WTC11 (cell line): ENCODE results near the gene THSD7B. TPM values are rescaled to one million over a fixed set of nuclear protein-coding genes. Genes with fewer than 3 reads are reported as not detected.
"Not testable (repeated sequence)": the region's sequence is repeated elsewhere in the genome, so short reads cannot be mapped to it uniquely, and the experiment has no call there.

Experiments
- ATAC-seq: fragments of 200-7000 bp; cut with Tn5 transposase; 2 replicates; pipeline ENCODE4 v1.10.0; 2021; ENCODE audit warnings: mild to moderate bottlenecking, moderate library complexity
- CTCF ChIA-PET: fragments of 300-600 bp; sonication (Branson Sonifier 250); formaldehyde crosslinking; loops from one replicate; lab custom pipeline; 2021; ENCODE audit warnings: antibody characterized with exemption; lab: Charles Lee
- POLR2A ChIA-PET: fragments of 350-600 bp; sonication (Branson Sonifier 250); formaldehyde crosslinking; loops from one replicate; lab custom pipeline; 2021; ENCODE audit warnings: antibody characterized with exemption; lab: Charles Lee
- DNase-seq: peaks from one replicate; pipeline ENCODE4 v3.0.0; 2021; ENCODE audit warnings: low spot score
- H3K27ac Mint-ChIP-seq: 2 replicates; pipeline ENCODE4 v1.8.0; 2021; ENCODE audit warnings: mixed read lengths
- H3K27me3 Mint-ChIP-seq: 2 replicates; pipeline ENCODE4 v1.8.0; 2021; ENCODE audit warnings: low read depth, mild to moderate bottlenecking, moderate library complexity, mixed read lengths
- H3K36me3 Mint-ChIP-seq: 2 replicates; pipeline ENCODE4 v1.8.0; 2021; ENCODE audit warnings: mixed read lengths
- H3K4me1 Mint-ChIP-seq: 2 replicates; pipeline ENCODE4 v1.8.0; 2022; ENCODE audit warnings: mixed read lengths
- H3K4me3 Mint-ChIP-seq: 2 replicates; pipeline ENCODE4 v1.8.0; 2021; ENCODE audit warnings: mild to moderate bottlenecking, moderate library complexity, mixed read lengths
- H3K9me3 Mint-ChIP-seq: 2 replicates; pipeline ENCODE4 v1.8.0; 2021; ENCODE audit warnings: mixed read lengths
- CBFB ChIP-seq: sonication (generic); formaldehyde crosslinking; IDR thresholded peaks from 2 replicates; pipeline ENCODE4 v1.8.1; 2022; ENCODE audit warnings: mild to moderate bottlenecking, low read depth, missing genetic modification reagents
- CREM ChIP-seq: sonication (generic); formaldehyde crosslinking; IDR thresholded peaks from 2 replicates; pipeline ENCODE4 v1.8.1; 2022; ENCODE audit warnings: mild to moderate bottlenecking, missing genetic modification reagents, moderate library complexity
- EMX1 ChIP-seq: fragments of 250-450 bp; sonication (Bioruptor Pico); IDR thresholded peaks from 2 replicates; pipeline ENCODE4 v1.8.0; 2021; ENCODE audit warnings: mild to moderate bottlenecking
- ETV6 ChIP-seq: sonication (generic); formaldehyde crosslinking; IDR thresholded peaks from 2 replicates; pipeline ENCODE4 v1.8.1; 2022; ENCODE audit warnings: mild to moderate bottlenecking, missing genetic modification reagents
- FOXK1 ChIP-seq: sonication (generic); formaldehyde crosslinking; IDR thresholded peaks from 2 replicates; pipeline ENCODE4 v1.8.0; 2022; ENCODE audit warnings: mild to moderate bottlenecking, moderate library complexity, missing genetic modification reagents
- FOXP1 ChIP-seq: sonication (generic); formaldehyde crosslinking; IDR thresholded peaks from 2 replicates; pipeline ENCODE4 v1.8.0; 2022; ENCODE audit warnings: missing genetic modification reagents, mild to moderate bottlenecking, moderate library complexity, borderline replicate concordance
- GABPB1 ChIP-seq: sonication (generic); formaldehyde crosslinking; IDR thresholded peaks from 2 replicates; pipeline ENCODE4 v1.8.1; 2023; ENCODE audit warnings: mild to moderate bottlenecking, missing genetic modification reagents
- GTF2I ChIP-seq: fragments of 250-450 bp; sonication (Bioruptor Pico); conservative IDR thresholded peaks from 2 replicates; pipeline ENCODE4 v1.4.0; 2021; ENCODE audit warnings: mild to moderate bottlenecking
- IRF1 ChIP-seq: sonication (generic); formaldehyde crosslinking; IDR thresholded peaks from 2 replicates; pipeline ENCODE4 v1.8.0; 2023; ENCODE audit warnings: missing genetic modification reagents
- JUN ChIP-seq: sonication (generic); formaldehyde crosslinking; IDR thresholded peaks from 2 replicates; pipeline ENCODE4 v1.8.0; 2023; ENCODE audit warnings: mild to moderate bottlenecking, missing genetic modification reagents
- KAT7 ChIP-seq: sonication (generic); formaldehyde crosslinking; IDR thresholded peaks from 2 replicates; pipeline ENCODE4 v1.8.1; 2023; ENCODE audit warnings: missing genetic modification reagents, mild to moderate bottlenecking, borderline replicate concordance
- MXD4 ChIP-seq: fragments of 250-450 bp; sonication (Bioruptor Pico); IDR thresholded peaks from 2 replicates; pipeline ENCODE4 v1.8.0; 2021; ENCODE audit warnings: mild to moderate bottlenecking, moderate library complexity, borderline replicate concordance
- MYBL2 ChIP-seq: sonication (generic); formaldehyde crosslinking; IDR thresholded peaks from 2 replicates; pipeline ENCODE4 v1.8.1; 2023; ENCODE audit warnings: mild to moderate bottlenecking, moderate library complexity, missing genetic modification reagents
- NFATC4 ChIP-seq: fragments of 250-450 bp; sonication (Bioruptor Pico); IDR thresholded peaks from 2 replicates; pipeline ENCODE4 v1.9.0; 2021; ENCODE audit warnings: mild to moderate bottlenecking
- NR3C1 ChIP-seq: sonication (generic); formaldehyde crosslinking; conservative IDR thresholded peaks from 2 replicates; pipeline ENCODE4 v1.8.1; 2023; ENCODE audit warnings: low read depth, mild to moderate bottlenecking, missing genetic modification reagents
- PREB ChIP-seq: sonication (generic); formaldehyde crosslinking; IDR thresholded peaks from 2 replicates; pipeline ENCODE4 v1.8.1; 2022; ENCODE audit warnings: mild to moderate bottlenecking, missing genetic modification reagents, moderate library complexity, borderline replicate concordance
- PRRX2 ChIP-seq: fragments of 250-450 bp; sonication (Bioruptor Pico); IDR thresholded peaks from 2 replicates; pipeline ENCODE4 v1.8.0; 2021; ENCODE audit warnings: mild to moderate bottlenecking
- SMAD4 ChIP-seq: sonication (generic); formaldehyde crosslinking; IDR thresholded peaks from 2 replicates; pipeline ENCODE4 v1.8.0; 2022; ENCODE audit warnings: mild to moderate bottlenecking, missing genetic modification reagents
- SP1 ChIP-seq: sonication (generic); formaldehyde crosslinking; conservative IDR thresholded peaks from 2 replicates; pipeline ENCODE4 v1.8.1; 2022; ENCODE audit warnings: missing genetic modification reagents
- TCF7 ChIP-seq: sonication (generic); formaldehyde crosslinking; IDR thresholded peaks from 2 replicates; pipeline ENCODE4 v1.8.0; 2022; ENCODE audit warnings: mild to moderate bottlenecking, low read depth, missing genetic modification reagents, moderate library complexity
- TEAD4 ChIP-seq: sonication (generic); formaldehyde crosslinking; IDR thresholded peaks from 2 replicates; pipeline ENCODE4 v1.8.0; 2022; ENCODE audit warnings: mild to moderate bottlenecking, missing genetic modification reagents
- ZBTB21 ChIP-seq: sonication (generic); formaldehyde crosslinking; IDR thresholded peaks from 2 replicates; pipeline ENCODE4 v1.8.1; 2023; ENCODE audit warnings: mild to moderate bottlenecking, missing genetic modification reagents, borderline replicate concordance
- ZBTB43 ChIP-seq: sonication (generic); formaldehyde crosslinking; IDR thresholded peaks from 2 replicates; pipeline ENCODE4 v1.8.1; 2023; ENCODE audit warnings: mild to moderate bottlenecking, missing genetic modification reagents
- ZNF396 ChIP-seq: fragments of 250-450 bp; sonication (Bioruptor Pico); IDR thresholded peaks from 2 replicates; pipeline ENCODE4 v1.8.0; 2021; ENCODE audit warnings: mild to moderate bottlenecking, moderate library complexity, borderline replicate concordance
- ZNF416 ChIP-seq: fragments of 250-450 bp; sonication (Bioruptor Pico); IDR thresholded peaks from 2 replicates; pipeline ENCODE4 v1.9.0; 2021; ENCODE audit warnings: mild to moderate bottlenecking, inconsistent platforms
- total RNA-seq: library from RNA; stranded (reverse); gene quantifications from 3 replicates; pipeline ENCODE4 v1.2.3, GENCODE V29; 2021

THSD7B gene
- total RNA-seq, 1 experiment from 2014 or later = 2.9 TPM

DNA sequence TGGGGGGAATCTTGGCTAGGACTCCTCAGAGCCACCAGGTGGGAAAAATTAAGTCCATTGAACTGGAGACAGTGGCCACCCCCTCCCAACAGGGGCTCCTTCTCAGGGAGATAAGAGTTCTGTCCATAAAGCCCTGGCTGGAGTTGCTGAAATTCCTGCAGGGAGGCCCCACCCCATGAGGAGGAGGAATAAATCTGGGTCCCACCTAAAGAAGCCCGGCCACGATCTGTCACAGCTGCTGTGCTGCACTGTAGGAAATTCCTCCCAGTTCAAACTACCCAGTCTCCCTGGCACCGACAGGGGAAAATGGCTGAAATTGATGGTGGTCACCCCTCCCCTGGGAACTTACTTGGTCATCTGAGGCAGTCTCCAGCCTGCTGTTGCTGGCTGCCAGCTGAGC lies 215.0 kb downstream of the THSD7B start:
- Mint-ChIP-seq H3K9me3 (peaks cover 20% of the 10 kb centered on the region), H3K4me1 (no peaks in the 10 kb centered on the region), H3K27ac (no peak overlapping the region), H3K36me3 (no peaks in the 10 kb centered on the region), H3K27me3 (no peaks in the 10 kb centered on the region), H3K4me3 (no peak overlapping the region)
- CTCF ChIA-PET = no interaction called here
- TF ChIP-seq TCF7 (no peak), GTF2I (CRISPR knock-in tag) (no peak), FOXP1 (no peak), KAT7 (CRISPR knock-in tag) (no peak), NR3C1 (no peak), NFATC4 (CRISPR knock-in tag) (no peak), FOXK1 (CRISPR knock-in tag) (no peak), IRF1 (CRISPR knock-in tag) (no peak), ZBTB21 (CRISPR knock-in tag) (no peak), MXD4 (CRISPR knock-in tag) (no peak), SP1 (CRISPR knock-in tag) (no peak), CREM (no peak), PREB (CRISPR knock-in tag) (no peak), PRRX2 (CRISPR knock-in tag) (no peak), EMX1 (CRISPR knock-in tag) (no peak), ETV6 (CRISPR knock-in tag) (no peak), ZBTB43 (CRISPR knock-in tag) (no peak), TEAD4 (CRISPR knock-in tag) (no peak)
- no peak for ATAC-seq
- DNase-seq = no peak
- POLR2A ChIA-PET = no interaction called here

- H3K4me1 Mint-ChIP-seq, H3K4me3 Mint-ChIP-seq, DNase-seq, CTCF ChIA-PET, H3K27me3 Mint-ChIP-seq, H3K27ac Mint-ChIP-seq, H3K36me3 Mint-ChIP-seq, ATAC-seq, POLR2A ChIA-PET: not testable (repeated sequence)
- peaks cover 20% of the 10 kb centered on the region for H3K9me3 Mint-ChIP-seq
These were observed 216.3 kb downstream of the THSD7B start for GRCh38 chr2:136981689-136982088.

- DNase-seq (no peak), ATAC-seq (no peak)
- TF ChIP-seq JUN (no peak), SMAD4 (CRISPR knock-in tag) (no peak), ZNF396 (no peak), GABPB1 (CRISPR knock-in tag) (no peak), ZNF416 (CRISPR knock-in tag) (no peak), ZBTB43 (CRISPR knock-in tag) (no peak), EMX1 (CRISPR knock-in tag) (no peak), MYBL2 (CRISPR knock-in tag) (no peak), CBFB (no peak)
- Mint-ChIP-seq H3K4me1 (no peaks in the 10 kb centered on the region), H3K27ac (no peak overlapping the region), H3K36me3 (no peaks in the 10 kb centered on the region), H3K4me3 (no peak overlapping the region), H3K27me3 (no peaks in the 10 kb centered on the region; the same call in 1 of the 2 replicates), H3K9me3 (peaks cover 32% of the 10 kb centered on the region)
- ChIA-PET CTCF (no interaction called here), POLR2A (no interaction called here)
These were observed 219.7 kb downstream of the THSD7B start for GRCh38 chr2:136985044-136985443.
